Stimulated activated CD4-positive, alpha-beta T cell treated with anti-CD3 and anti-CD28 coated beads, TNF-alpha, amount 100 ng/mL, for 24 hours (primary cell): ENCODE measurements around the gene TIFAB.

ENCODE experiments used
- DNase-seq, 3 experiments: peaks; one replicate each; pipeline ENCODE4 v3.0.0-alpha.2; 2020; ENCODE audit warnings: low read depth in 3 of 3

The TIFAB gene

GRCh38 chr5:135458356-135458755, 6.2 kb upstream of the TIFAB start:
- no peak for DNase-seq

DNA sequence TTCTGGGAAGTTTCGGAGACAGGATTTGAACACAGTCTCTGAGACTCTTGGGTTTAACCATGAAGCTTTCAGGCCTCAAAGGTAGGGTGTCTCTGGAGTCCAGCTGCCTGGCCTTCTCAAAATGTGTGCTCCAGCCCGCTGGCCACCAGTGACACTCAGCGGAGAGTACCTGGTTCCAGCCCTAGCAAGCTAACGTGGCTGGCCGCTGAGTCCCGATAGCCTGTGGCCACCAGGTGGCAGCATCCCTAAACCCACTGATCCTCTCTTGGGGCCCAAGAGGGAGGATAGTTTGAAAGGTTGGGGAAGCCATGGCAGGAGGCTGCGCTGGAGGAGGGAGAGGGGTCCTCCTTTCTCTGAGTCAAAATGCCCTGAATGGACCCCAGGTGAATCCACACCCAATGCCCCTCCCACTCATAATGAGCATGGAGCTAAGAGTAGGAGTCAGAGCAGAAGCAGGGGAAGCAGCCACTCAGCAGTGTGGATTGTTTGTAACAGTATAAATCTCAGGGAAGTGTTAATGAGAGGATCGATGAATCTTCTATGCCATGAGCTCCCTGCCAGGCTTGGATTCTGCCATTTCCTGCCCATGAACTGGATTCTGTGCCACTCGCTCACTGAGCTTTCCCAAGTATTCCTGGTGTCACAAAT, 5.4 kb upstream of the TIFAB start:
- peak; percentile 13 to 59 (median 19) for DNase-seq

DNA sequence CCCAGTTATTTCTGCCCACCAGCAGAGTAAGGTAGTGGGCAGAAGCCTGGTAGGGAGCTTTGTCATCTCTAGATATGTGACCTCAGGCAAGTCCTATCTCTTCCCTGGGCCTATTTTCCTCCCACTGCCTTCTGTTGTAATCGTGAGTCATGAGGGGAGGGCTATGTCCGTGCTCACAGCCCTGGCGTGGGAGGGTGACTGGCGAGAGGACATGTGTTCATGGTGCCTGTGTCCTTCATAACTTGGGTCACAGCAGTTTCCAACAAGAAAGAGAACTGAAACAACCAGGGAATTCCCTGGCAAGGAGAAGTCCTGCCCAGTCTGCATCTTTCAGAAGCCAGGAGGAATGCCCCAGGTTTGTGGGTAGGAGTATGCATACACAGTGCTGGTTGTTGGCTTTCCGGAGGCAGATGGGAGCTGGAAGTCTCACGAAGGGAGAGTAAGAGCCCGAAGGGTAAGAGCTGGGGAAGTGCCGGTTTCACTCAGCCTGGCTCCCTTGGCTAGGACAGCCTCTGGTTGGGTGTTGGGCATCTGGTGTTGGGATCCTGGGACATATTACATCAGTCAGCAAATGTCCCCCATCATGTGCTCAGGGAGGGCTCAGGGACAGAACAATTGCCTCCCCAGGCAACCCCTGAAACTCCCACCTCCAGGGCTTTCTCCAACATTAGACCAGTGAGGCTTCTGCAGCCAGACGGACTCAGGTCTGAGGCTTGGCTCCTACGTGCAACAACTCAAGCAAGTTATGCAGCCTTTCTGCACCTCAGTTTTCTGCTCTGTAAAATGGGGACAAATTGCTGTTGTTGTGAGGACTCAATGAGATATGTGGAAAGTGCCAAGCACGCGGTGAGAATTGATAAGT, 4.3 kb upstream of the TIFAB start:
- DNase-seq: no peak

DNA sequence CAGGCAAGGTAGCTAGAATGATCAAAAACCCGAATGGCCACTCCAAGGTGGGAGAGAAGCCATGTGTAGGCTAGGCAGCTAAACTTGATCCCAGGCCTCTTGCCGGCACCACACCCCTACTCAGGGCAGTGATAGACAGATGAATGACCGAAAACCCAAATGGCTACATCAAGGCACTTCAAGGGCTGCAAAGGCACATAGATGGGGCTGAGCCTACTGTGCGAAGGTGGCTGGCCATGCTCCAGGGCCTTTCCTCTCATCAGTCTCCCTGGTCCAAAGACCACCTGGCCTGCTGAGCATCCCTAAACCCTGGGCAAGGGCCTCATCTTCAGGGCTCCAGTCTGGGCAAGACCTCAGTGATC, 3.7 kb upstream of the TIFAB start:
- DNase-seq: no peak

GRCh38 chr5:135454946-135455345, 2.8 kb upstream of the TIFAB start:
- DNase-seq: no peak

- DNase-seq: no peak
Measured at GRCh38 chr5:135453613-135454012, 1.5 kb upstream of the TIFAB start.

DNA sequence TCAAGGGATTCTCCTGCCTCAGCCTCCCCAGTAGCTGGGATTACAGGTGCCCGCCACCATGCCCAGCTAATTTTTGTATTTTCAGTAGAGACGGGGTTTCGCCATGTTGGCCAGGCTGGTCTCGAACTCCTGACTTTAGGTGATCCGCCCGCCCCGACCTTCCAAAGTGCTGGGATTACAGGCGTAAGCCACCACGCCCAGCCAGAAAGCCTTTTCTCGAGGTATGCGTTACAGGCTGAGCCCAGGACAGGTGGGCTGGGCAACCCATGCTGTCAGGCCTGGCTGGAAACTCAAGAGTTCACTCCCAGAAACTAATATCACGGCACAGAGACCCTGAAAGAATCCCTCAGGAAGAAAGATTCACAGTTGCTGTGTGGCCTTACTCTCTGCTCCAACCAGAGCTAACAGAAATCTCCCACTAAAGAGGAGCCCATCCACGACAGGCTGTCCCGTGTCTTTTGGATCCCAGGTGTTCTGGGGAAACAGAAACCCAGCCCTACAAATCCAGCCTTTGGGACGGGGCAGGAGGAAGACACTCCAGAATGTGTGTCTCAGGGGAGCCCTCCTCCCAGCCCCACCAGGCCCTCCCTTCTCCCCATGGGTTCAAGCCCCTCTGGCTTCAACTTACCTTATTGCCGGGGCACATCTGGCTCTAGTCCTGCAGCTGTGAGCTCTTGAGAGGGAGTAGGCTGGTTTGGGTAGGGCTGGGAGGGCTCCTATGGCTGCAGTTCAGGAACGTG, 400 bp downstream of the TIFAB start:
- DNase-seq: no peak

DNA sequence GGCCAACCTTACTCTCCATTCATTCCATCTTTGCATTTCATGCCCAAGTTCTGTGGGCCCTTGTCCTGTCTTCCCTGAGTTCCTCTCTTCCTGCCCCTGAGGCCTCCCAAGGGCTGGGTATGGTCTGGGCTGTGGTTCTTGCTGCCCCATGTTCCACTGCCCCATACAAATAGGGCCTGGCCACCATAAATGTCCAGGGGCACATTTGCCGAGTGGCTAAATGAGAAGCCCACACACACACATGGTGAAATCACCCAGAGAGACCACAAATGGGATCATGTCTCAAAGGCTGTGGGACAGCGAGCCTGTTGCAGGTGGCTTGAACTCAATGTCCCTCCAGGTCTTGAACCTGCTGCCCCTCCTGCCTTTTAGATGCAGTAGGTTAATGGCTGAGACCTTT, 1.2 kb downstream of the TIFAB start:
- DNase-seq: no peak

GRCh38 chr5:135450336-135450735, 1.8 kb downstream of the TIFAB start:
- no peak for DNase-seq

DNA sequence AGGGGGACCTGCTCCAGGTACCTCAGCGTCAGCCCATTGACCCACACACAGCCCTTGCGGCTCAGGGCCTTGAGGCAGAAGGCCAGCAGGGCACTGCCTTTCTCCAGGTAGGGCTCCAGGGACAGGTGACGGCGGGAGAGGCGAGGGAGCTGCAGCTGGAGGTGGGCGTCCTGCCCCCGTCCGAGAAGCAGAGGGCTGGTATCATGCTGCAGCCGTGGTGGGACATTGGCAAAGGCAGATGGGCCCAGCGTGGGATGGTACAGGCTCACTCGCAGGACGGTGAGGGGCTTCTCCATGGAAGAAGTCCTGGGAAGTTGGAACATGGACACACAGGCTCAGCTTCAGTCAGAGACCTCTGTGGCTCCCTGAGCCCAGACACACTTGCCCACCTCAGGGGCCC, 2.5 kb downstream of the TIFAB start:
- DNase-seq: no peak

DNA sequence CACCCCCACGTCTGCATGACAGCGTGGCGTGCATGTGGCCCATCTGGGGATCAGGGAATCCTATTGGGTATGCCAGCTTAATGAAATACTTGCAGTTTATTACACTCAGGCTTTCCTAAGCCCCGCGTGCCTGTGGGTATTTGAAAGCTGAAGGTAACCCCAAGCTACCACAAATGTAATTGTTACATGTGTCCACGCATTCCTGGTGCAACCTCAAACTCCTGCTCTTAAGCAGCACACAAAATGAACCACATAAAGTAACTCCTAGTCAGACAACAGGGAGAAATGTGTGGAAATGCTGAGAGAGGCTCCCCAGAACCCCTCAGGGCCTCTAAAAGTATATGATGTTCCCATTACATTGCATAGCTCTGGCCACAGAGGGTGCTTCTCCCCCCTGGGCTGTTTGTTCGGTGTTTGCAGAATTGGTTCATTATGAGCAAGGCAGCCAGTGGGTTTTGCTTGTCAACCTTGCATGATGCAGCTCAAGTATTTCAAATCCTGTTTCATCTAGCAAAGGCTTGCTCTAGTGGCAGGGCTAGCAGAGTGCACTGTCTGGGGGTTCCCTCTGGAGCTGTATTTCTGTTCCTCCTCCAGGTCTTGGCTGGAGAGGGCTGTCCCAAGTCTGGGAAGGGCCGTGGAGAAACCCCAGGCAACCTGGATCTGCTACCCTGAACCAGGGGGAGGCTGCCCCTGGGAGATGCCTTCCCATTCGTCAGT, 3.2 kb downstream of the TIFAB start:
- no peak for DNase-seq

GRCh38 chr5:135448071-135448739, 3.9 kb downstream of the TIFAB start:
- DNase-seq: no peak

DNA sequence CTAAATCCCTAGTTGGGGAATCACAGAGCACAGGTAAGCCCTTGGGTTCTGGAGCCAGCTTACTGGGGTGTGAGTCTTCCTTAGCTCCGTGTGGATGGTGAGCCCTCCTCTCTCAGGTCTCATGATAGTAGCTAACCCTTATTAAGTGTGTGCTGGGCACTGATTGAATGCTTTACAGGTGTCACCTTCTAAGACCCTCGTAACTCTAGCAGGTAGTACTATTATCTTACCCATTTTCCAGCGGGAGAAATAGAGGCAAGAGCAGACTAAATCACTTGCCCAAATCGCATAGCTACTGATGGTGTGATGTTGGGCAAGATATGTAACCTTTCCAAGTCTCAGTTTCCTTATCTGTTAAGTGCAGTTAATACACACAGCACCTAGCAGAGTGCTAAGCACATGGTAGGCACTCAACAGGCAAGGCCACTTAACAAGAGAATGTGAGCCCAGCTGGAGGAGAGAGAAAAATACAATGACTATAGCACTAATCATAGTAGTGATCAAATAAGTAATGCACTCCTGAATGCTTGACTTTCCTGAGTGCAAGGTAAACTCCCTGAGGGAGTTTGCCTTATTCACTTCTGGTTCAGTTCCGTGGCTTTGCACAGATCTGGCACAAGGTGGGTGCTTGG, 4.7 kb downstream of the TIFAB start, which contains the start of gene DCANP1:
TSS of gene DCANP1 (minus strand) at position 51 of the 632 bp plus-strand sequence. CDS start 240 bp downstream, outside the sequence.
- DNase-seq: no peak

DNA sequence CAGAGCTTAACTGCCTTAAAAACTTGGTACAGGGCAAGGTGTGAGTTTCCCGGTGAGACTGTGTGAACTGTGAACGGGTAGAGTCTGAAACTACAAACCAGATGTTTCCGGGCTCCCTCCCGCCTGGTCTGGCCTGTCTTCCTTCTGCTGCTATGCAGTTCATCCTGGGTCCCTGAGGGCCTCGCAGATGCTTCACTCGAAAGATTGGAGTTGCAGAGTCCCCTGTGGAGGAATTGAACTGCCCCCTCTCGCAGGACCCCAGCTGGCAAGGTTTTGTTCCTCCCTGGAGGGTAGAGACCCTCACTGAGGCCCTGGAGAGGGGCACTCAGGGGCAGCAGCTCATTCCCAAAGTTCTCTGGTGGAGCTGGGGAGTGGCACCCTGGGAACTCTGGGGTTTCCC, 5.5 kb downstream of the TIFAB start:
- no peak for DNase-seq

DNA sequence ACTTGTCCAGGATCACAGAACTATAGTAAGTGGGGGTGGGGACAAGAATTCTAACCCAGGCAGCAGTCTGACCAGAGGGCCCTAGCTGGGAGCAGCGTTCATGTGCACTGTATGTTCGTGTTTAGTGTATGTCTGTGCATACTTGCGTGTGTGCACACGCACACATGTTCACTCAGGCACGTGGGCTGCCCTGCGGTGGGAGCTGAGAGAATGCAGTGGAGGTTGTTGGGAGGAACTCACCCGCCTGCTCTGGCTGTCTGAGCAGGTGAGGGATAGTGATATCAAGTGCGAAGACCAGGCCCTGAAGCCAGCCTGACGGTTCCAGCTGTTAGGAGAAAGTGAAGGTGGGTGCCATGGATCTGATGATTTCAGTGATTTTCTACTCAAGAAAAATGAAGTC, 5.9 kb downstream of the TIFAB start:
- no peak for DNase-seq

GRCh38 chr5:135445306-135445985, 6.7 kb downstream of the TIFAB start:
- DNase-seq: no peak

- DNase-seq: no peak
Measured at GRCh38 chr5:135444881-135445280, 7.3 kb downstream of the TIFAB start.

DNA sequence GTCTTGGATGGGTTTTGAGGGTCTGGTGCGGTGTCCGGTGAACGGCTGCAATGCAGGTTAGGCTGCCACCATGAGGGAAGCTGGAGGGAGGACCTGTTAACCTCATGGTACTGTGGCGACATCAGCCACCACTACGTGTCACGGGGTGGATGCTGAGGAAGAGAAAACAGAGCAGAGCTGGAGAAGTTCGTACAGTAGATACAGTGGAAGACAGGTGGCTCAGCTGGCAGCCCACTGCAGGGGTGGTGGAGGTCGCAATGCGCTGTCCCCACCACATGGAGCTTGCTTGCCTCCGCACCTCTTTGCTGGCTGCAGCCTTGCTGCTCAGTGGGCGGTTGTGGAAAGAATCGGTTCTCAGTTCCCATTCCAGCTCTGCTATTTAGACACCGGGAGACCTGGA, 7.8 kb downstream of the TIFAB start:
- DNase-seq: no peak

DNA sequence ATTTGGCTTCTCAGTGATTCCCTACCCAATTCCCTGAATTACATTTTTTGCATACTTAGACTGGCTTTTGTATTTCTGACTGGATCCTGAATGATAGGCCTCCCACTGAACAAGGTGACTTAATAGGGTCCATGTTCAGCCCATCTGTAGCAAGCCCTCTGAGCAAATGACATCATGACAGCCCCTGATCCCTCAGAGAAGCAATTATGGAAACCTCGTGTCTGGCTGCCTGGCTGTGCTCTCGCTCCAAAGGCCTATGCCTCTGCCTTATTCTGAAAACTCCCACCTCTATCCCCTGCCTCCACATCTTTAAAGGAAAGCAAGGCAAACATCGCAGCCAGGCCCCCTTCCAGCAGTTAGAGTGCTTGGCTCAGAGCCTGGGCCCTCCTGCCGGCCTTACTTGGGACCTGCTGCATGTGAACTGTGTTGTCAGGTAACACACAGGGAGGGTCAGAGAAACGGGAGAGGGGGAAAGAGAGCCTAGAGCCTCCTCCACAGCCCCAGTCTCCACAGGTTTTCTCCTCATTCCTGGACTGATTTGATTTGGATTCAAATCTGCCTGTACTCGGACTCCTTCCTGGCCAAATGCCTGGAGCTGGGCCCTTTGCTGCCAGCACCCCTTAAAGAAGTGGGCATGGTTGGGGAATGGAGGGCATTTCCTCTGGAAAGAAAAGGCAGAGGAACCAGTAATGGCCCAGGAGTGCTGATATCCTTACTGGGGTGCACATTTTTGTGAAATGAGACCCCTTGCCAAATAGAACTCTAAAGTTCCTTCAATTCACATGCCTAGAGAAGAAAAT, 8.8 kb downstream of the TIFAB start:
- no peak for DNase-seq
